Measurements from ENCODE around the gene LEP. TPM values are rescaled to one million over a fixed set of nuclear protein-coding genes. Genes with fewer than 3 reads are reported as not detected.

LEP gene
- total and polyA plus RNA-seq, 2 donors (not counting 1 experiment from before 2014, with no cell fraction given), result not detected

DNA sequence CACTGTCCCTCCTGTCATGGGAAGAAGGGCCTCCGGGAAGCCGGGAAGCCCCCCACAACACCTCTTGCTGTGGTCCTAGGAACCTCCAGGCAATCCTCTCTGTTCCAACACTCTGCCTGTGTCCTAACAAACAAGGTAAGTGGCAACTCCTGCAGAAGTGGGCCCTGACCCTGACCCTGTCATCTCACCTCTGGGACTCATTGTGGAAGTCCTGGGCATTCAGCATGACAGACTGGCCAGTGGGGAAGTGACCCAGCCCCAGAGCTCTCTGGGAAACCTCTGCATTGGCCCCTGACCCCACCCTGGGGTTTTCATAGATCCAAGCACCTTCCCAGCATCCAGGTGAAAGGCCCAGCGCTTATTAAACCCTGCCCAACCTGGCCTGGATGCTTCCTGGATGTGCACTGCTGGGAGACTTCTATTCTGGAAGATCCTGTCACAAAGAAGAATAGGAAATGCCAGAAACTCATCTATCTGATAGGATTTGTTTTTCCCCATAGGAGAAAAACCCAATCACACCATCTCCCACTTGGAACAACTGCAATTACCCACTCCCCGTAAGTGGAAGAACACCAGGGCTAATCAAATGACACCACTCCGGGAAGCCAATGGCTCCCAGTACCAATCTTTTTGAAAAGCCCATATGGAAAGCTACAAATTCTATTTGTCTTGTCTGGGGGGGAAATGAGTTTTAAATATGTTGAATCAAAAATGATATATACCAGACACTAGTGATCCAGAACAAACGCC, 24.3 kb downstream of the LEP start:
- H3K9ac ChIP-seq (ENCODE audit: low read length), result no peak overlapping the region
- TF ChIP-seq EZH2 (IDR thresholded peaks at IDR 0.05; ENCODE audit: borderline replicate concordance, insufficient read depth, low read depth, low read length, poor library complexity, severe bottlenecking), result no peak
- intact Hi-C loops (cut with micrococcal nuclease), result no loop called here
- POLR2A ChIA-PET, result no interaction called here
- no peaks in the 10 kb centered on the region for H3K79me2 ChIP-seq (ENCODE audit: control insufficient read depth, insufficient read depth, low read length)
- no peak overlapping the region for H3K4me3 Mint-ChIP-seq
- no peaks in the 10 kb centered on the region for H3K4me1 Mint-ChIP-seq
- no peak overlapping the region for H3K27ac ChIP-seq (ENCODE audit: low read length in 2 of 2)
- no peak overlapping the region for H3K4me2 ChIP-seq (replicated peaks; ENCODE audit: low read depth, low read length, poor library complexity, severe bottlenecking)
- 86% methylated on average over 3 of the region's 6 CpGs for WGBS (ENCODE audit: insufficient coverage)
- H3K9me3 Mint-ChIP-seq (ENCODE audit: insufficient read depth), result no peaks in the 10 kb centered on the region
- peaks cover 0 to 11% (median 0%) of the 10 kb centered on the region in 4 experiments for H3K27me3 ChIP-seq (replicated peaks in 1 of 4; ENCODE audit: control extremely low read depth in 1 of 4, control insufficient read depth in 3 of 4, insufficient read depth in 4 of 4, low read length in 3 of 4)
- H3K36me3 ChIP-seq (replicated peaks in 1 of 2; ENCODE audit: control extremely low read depth in 1 of 2, control insufficient read depth in 1 of 2, extremely low read depth in 1 of 2, insufficient read depth in 2 of 2, low read length in 1 of 2), result no peaks in the 10 kb centered on the region
- DNase-seq (no peak), ATAC-seq (ENCODE audit: low read depth) (no peak)
- H4K20me1 ChIP-seq (ENCODE audit: control insufficient read depth, insufficient read depth, low read length, poor library complexity, severe bottlenecking), result no peaks in the 10 kb centered on the region
- no peaks in the 10 kb centered on the region for H3K9me3 ChIP-seq (ENCODE audit: control extremely low read depth in 1 of 3, control insufficient read depth in 2 of 3, insufficient read depth in 1 of 3, low read length in 2 of 3)
- no peak overlapping the region for H3K27ac Mint-ChIP-seq
- CTCF ChIA-PET, result no interaction called here
- H3K4me1 ChIP-seq (ENCODE audit: control insufficient read depth in 2 of 2, insufficient read depth in 2 of 2, low read length in 2 of 2), result no peaks in the 10 kb centered on the region
- no peak overlapping the region for H2AFZ ChIP-seq (ENCODE audit: insufficient read depth, low read depth, low read length, poor library complexity, severe bottlenecking)
- peaks cover 40% of the 10 kb centered on the region for H3K27me3 Mint-ChIP-seq
- no peak overlapping the region for H3K4me3 ChIP-seq (ENCODE audit: control extremely low read depth in 1 of 5, extremely low read depth in 1 of 5, insufficient read depth in 1 of 5, low read depth in 2 of 5, low read length in 4 of 5)

DNA sequence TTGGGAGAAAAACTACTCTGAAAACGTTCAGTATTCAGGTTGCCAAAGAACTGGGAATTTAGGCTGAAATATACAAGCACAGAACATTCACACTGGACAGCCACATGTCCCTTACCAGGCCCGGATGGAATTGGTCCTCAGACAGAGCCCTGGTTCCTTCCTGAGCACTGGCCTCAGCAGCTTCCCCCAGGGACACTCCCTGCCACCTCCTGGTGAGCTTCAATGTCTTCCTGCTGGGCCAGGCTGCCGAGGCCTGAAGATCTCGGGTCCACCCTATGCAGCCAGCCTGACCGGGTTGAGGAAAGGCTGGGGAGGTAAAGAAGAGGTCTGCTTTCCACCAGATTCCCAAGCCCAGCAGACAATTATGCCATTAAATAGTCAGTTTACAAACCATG, 24.8 kb downstream of the LEP start:
- Histone ChIP-seq H4K20me1 (ENCODE audit: control insufficient read depth, insufficient read depth, low read length, poor library complexity, severe bottlenecking) (no peaks in the 10 kb centered on the region), H3K27me3 (replicated peaks in 1 of 4; ENCODE audit: control extremely low read depth in 1 of 4, control insufficient read depth in 3 of 4, insufficient read depth in 4 of 4, low read length in 3 of 4) (peaks cover 0 to 15% (median 0%) of the 10 kb centered on the region in 4 experiments), H3K79me2 (ENCODE audit: control insufficient read depth, insufficient read depth, low read length) (no peaks in the 10 kb centered on the region), H3K9me3 (ENCODE audit: control extremely low read depth in 1 of 3, control insufficient read depth in 2 of 3, insufficient read depth in 1 of 3, low read length in 2 of 3) (peaks cover 0 to 4% (median 0%) of the 10 kb centered on the region in 3 donors), H3K4me3 (ENCODE audit: control extremely low read depth in 1 of 5, extremely low read depth in 1 of 5, insufficient read depth in 1 of 5, low read depth in 2 of 5, low read length in 4 of 5) (no peak overlapping the region), H3K4me1 (ENCODE audit: control insufficient read depth in 2 of 2, insufficient read depth in 2 of 2, low read length in 2 of 2) (no peaks in the 10 kb centered on the region), H3K9ac (ENCODE audit: low read length) (no peak overlapping the region), H2AFZ (ENCODE audit: insufficient read depth, low read depth, low read length, poor library complexity, severe bottlenecking) (no peak overlapping the region), H3K4me2 (replicated peaks; ENCODE audit: low read depth, low read length, poor library complexity, severe bottlenecking) (no peak overlapping the region), H3K27ac (ENCODE audit: low read length in 2 of 2) (no peak overlapping the region), H3K36me3 (replicated peaks in 1 of 2; ENCODE audit: control extremely low read depth in 1 of 2, control insufficient read depth in 1 of 2, extremely low read depth in 1 of 2, insufficient read depth in 2 of 2, low read length in 1 of 2) (no peaks in the 10 kb centered on the region)
- 30% methylated on average over 1 of the region's 5 CpGs for WGBS (ENCODE audit: insufficient coverage)
- Mint-ChIP-seq H3K9me3 (ENCODE audit: insufficient read depth) (no peaks in the 10 kb centered on the region), H3K27me3 (peaks cover 36% of the 10 kb centered on the region), H3K4me3 (no peak overlapping the region), H3K27ac (no peak overlapping the region), H3K4me1 (no peaks in the 10 kb centered on the region)
- no peak for ATAC-seq (ENCODE audit: low read depth)
- ChIA-PET CTCF (no interaction called here), POLR2A (no interaction called here)
- intact Hi-C loops (cut with micrococcal nuclease), result no loop called here
- TF ChIP-seq, protein P1, sequence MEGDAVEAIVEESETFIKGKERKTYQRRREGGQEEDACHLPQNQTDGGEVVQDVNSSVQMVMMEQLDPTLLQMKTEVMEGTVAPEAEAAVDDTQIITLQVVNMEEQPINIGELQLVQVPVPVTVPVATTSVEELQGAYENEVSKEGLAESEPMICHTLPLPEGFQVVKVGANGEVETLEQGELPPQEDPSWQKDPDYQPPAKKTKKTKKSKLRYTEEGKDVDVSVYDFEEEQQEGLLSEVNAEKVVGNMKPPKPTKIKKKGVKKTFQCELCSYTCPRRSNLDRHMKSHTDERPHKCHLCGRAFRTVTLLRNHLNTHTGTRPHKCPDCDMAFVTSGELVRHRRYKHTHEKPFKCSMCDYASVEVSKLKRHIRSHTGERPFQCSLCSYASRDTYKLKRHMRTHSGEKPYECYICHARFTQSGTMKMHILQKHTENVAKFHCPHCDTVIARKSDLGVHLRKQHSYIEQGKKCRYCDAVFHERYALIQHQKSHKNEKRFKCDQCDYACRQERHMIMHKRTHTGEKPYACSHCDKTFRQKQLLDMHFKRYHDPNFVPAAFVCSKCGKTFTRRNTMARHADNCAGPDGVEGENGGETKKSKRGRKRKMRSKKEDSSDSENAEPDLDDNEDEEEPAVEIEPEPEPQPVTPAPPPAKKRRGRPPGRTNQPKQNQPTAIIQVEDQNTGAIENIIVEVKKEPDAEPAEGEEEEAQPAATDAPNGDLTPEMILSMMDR (IDR thresholded peaks at IDR 0.05), result no peak
- TF ChIP-seq EZH2 (IDR thresholded peaks at IDR 0.05; ENCODE audit: borderline replicate concordance, insufficient read depth, low read depth, low read length, poor library complexity, severe bottlenecking), result no peak
- no peak for DNase-seq

All from B cell (primary cell).